A549 (cell line): ENCODE measurements around the gene GFAP. TPM values are rescaled to one million over a fixed set of nuclear protein-coding genes. Genes with fewer than 3 reads are reported as not detected.

Experiments used
- ATAC-seq, 2 experiments: fragments of 200-7000 bp in 1 of 2; fragments of >200 bp in 1 of 2; cut with Nextera tagmentation in 1 of 2; cut with Tn5 transposase in 1 of 2; 3 replicates each; pipeline versions ENCODE4 v1.8.0 to v1.9.1; 2018 to 2020; ENCODE audit warnings: mild to moderate bottlenecking in 1 of 2, moderate library complexity in 1 of 2
- CTCF ChIA-PET: fragments of 300-600 bp; sonication (Branson Sonifier 250); formaldehyde crosslinking; extraction: SDS; loops from one replicate; lab custom pipeline; 2021; ENCODE audit warnings: antibody characterized with exemption, inconsistent platforms; lab: Yijun Ruan, JAX
- POLR2A ChIA-PET: fragments of 350-600 bp; formaldehyde crosslinking; extraction: SDS; loops from one replicate; lab custom pipeline; 2021; ENCODE audit warnings: antibody characterized with exemption, inconsistent platforms; lab: Yijun Ruan, JAX
- DNase-seq, 2 experiments: peaks; one replicate each; pipeline versions ENCODE4 v3.0.0 to v3.0.0-alpha.2; 2011 to 2016; ENCODE audit warnings: low read depth in 1 of 2, low spot score in 1 of 2
- FAIRE-seq: peaks from 2 replicates; lab custom pipeline; 2011; peaks lifted over from hg19 to GRCh38; lab: Jason Lieb, UNC
- H3K27ac ChIP-seq, 2 experiments: fragments of >200 bp; sonication (Bioruptor Twin); formaldehyde crosslinking; 3 replicates each; pipeline ENCODE4 v1.5.1; 2016 to 2017
- H3K4me1 ChIP-seq: fragments of >200 bp; sonication (Bioruptor Twin); formaldehyde crosslinking; 3 replicates; pipeline ENCODE4 v1.6.1; 2016
- H3K4me2 ChIP-seq: fragments of >200 bp; sonication (Bioruptor Twin); formaldehyde crosslinking; 3 replicates; pipeline ENCODE4 v1.6.1; 2016
- H3K4me3 ChIP-seq: fragments of >200 bp; sonication (Bioruptor Twin); formaldehyde crosslinking; 3 replicates; pipeline ENCODE4 v1.5.1; 2016
- H3K9me3 ChIP-seq: fragments of >200 bp; sonication (Bioruptor Twin); formaldehyde crosslinking; 3 replicates; pipeline ENCODE4 v1.6.1; 2016
- ATOH8 ChIP-seq: fragments of 250-450 bp; sonication (Bioruptor Pico); IDR thresholded peaks from 2 replicates; pipeline ENCODE4 v1.5.0; 2020; ENCODE audit warnings: low read depth, mild to moderate bottlenecking, moderate library complexity
- CHD2 ChIP-seq: fragments of 150-350 bp; IDR thresholded peaks from 2 replicates; pipeline ENCODE4 v1.6.1; 2014; ENCODE audit warnings: low read length; ENCODE audit not compliant: partially characterized antibody
- EHF ChIP-seq: fragments of 250-450 bp; sonication (Bioruptor Pico); IDR thresholded peaks from 2 replicates; pipeline ENCODE4 v1.5.0; 2020; ENCODE audit warnings: mild to moderate bottlenecking
- EP300 ChIP-seq, 2 experiments: fragments of >200 bp; sonication (Bioruptor Twin); formaldehyde crosslinking; IDR thresholded peaks; 2 replicates in 1 of 2; 3 replicates in 1 of 2; pipeline ENCODE4 v1.6.1; 2016 to 2017
- FOSB ChIP-seq: fragments of 250-450 bp; sonication (Bioruptor Pico); IDR thresholded peaks from 2 replicates; pipeline ENCODE4 v1.5.0; 2020; ENCODE audit warnings: mild to moderate bottlenecking, moderate library complexity
- FOSL2 ChIP-seq, 2 experiments: fragments of 450-650 bp in 1 of 2; fragments of >200 bp in 1 of 2; sonication (Bioruptor Twin) in 1 of 2; formaldehyde crosslinking; IDR thresholded peaks; 2 replicates each; pipeline versions ENCODE4 v1.5.0 to v1.6.1; 2016 to 2020; ENCODE audit warnings: mild to moderate bottlenecking in 1 of 2, moderate library complexity in 1 of 2
- HEYL ChIP-seq: fragments of 250-450 bp; sonication (Bioruptor Pico); IDR thresholded peaks from 2 replicates; pipeline ENCODE4 v1.8.0; 2021; ENCODE audit warnings: mild to moderate bottlenecking, moderate library complexity
- HOXB13 ChIP-seq: fragments of 250-450 bp; sonication (Bioruptor Pico); IDR thresholded peaks from 2 replicates; pipeline ENCODE4 v1.5.0; 2020; ENCODE audit warnings: low read depth, mild to moderate bottlenecking, moderate library complexity
- HOXB5 ChIP-seq: fragments of 250-450 bp; sonication (Bioruptor Pico); IDR thresholded peaks from 2 replicates; pipeline ENCODE4 v1.5.0; 2020; ENCODE audit warnings: mild to moderate bottlenecking, moderate library complexity
- JUNB ChIP-seq: fragments of >200 bp; sonication (Bioruptor Twin); formaldehyde crosslinking; IDR thresholded peaks from 2 replicates; pipeline ENCODE4 v1.6.1; 2016
- MAFK ChIP-seq: fragments of 450-650 bp; IDR thresholded peaks from 2 replicates; pipeline ENCODE4 v1.6.1; 2014; ENCODE audit not compliant: partially characterized antibody
- NPAS2 ChIP-seq: fragments of 250-450 bp; sonication (Bioruptor Pico); IDR thresholded peaks from 2 replicates; pipeline ENCODE4 v1.8.0; 2022; ENCODE audit warnings: mild to moderate bottlenecking, moderate library complexity, borderline replicate concordance
- PHF8 ChIP-seq: fragments of 200-600 bp; sonication (generic); IDR thresholded peaks from 2 replicates; pipeline ENCODE4 v1.6.1; 2016; ENCODE audit warnings: low read depth, mild to moderate bottlenecking, antibody characterized with exemption, moderate library complexity, borderline replicate concordance
- POLR2AphosphoS2 ChIP-seq: conservative IDR thresholded peaks from 2 replicates; pipeline ENCODE4 v1.6.1; 2012; ENCODE audit warnings: low read length, improper control_type of control experiment, inconsistent platforms
- RAD21 ChIP-seq, 2 experiments: fragments of >200 bp in 1 of 2; sonication (Bioruptor Twin) in 1 of 2; formaldehyde crosslinking in 1 of 2; IDR thresholded peaks in 1 of 2; conservative IDR thresholded peaks in 1 of 2; 2 replicates in 1 of 2; 3 replicates in 1 of 2; pipeline ENCODE4 v1.6.1; 2012 to 2018; ENCODE audit warnings: inconsistent platforms in 1 of 2
- SMC3 ChIP-seq: fragments of >200 bp; sonication (Bioruptor Twin); formaldehyde crosslinking; IDR thresholded peaks from 3 replicates; pipeline ENCODE4 v1.6.1; 2018; ENCODE audit warnings: inconsistent platforms
- TP53 ChIP-seq: fragments of 250-450 bp; sonication (Bioruptor Pico); IDR thresholded peaks from 2 replicates; pipeline ENCODE4 v1.5.0; 2021; ENCODE audit warnings: mild to moderate bottlenecking, moderate library complexity
- ZC3H11A ChIP-seq: fragments of 450-650 bp; IDR thresholded peaks from 2 replicates; pipeline ENCODE4 v1.6.1; 2014; ENCODE audit warnings: antibody characterized with exemption, mild to moderate bottlenecking
- ZNF302 ChIP-seq: fragments of 250-450 bp; sonication (Bioruptor Pico); IDR thresholded peaks from 2 replicates; pipeline ENCODE4 v1.9.0; 2021; ENCODE audit warnings: inconsistent platforms, mild to moderate bottlenecking, moderate library complexity
- ZSCAN20 ChIP-seq: fragments of 250-450 bp; sonication (Bioruptor Pico); IDR thresholded peaks from 2 replicates; pipeline ENCODE4 v1.8.0; 2022; ENCODE audit warnings: mild to moderate bottlenecking, moderate library complexity
- WGBS: methylation state at CpG from one replicate; pipeline ENCODE4 v1.1.6; 2017; ENCODE audit errors: missing lambda C conversion rate; 5-methylcytosine and 5-hydroxymethylcytosine counted together
- polyA plus RNA-seq, 4 experiments: library from polyadenylated mRNA; depleted of rRNA in 3 of 4; stranded (reverse); fragments of >200 nt; fragmentation: RNase III in 1 of 4; extraction: RNeasy Plus Mini Kit Qiagen cat#74134 plus additional on column Dnase treatment in 1 of 4; gene quantifications; 2 replicates in 3 of 4; 3 replicates in 1 of 4; pipeline ENCODE4 v1.2.3, GENCODE V29; 2011 to 2017
- TF ChIP-seq, protein P1 (sequence below): IDR thresholded peaks from 2 replicates; pipeline ENCODE4 v1.6.1; 2012
- TF ChIP-seq, protein P2 (sequence below): fragments of >200 bp; sonication (Bioruptor Twin); formaldehyde crosslinking; IDR thresholded peaks from 3 replicates; pipeline ENCODE4 v1.6.1; 2016

The GFAP gene
- polyA plus RNA-seq, 2 of the 4 experiments (the other 2 are of a cell fraction): 1.5 to 1.8 TPM

GRCh38 chr17:44901411-44901921 lies 13.8 kb downstream of the GFAP start:
- FAIRE-seq: peak; percentile 85
- Histone ChIP-seq H3K9me3 (no peaks in the 10 kb centered on the region), H3K4me3 (no peak overlapping the region), H3K4me2 (peak overlapping the region; percentile 85), H3K4me1 (peaks cover 54% of the 10 kb centered on the region), H3K27ac (peak overlapping the region; percentile 8 to 87; a peak in 5 of 6 replicates)
- DNase-seq: peak in 1 of 2 experiments; percentile 62
- CTCF ChIA-PET: interaction anchor here (0.8 to 18.5 kb wide), 21 partner anchors 10 to 234 kb away, joined by 3 to 223 read pairs (median 5); partner anchors contain the start of genes ACBD4, GFAP and PLCD3
- TF ChIP-seq FOSL2 (IDR thresholded peaks at IDR 0.05) (no peak), FOSL2 (CRISPR knock-in tag; IDR thresholded peaks at IDR 0.05) (peak; percentile 54), ZSCAN20 (CRISPR knock-in tag) (no peak), CHD2 (no peak), HOXB13 (no peak), RAD21 (conservative IDR thresholded peaks at IDR 0.05 in 1 of 2, IDR thresholded peaks at IDR 0.05 in 1 of 2) (peak; percentile 22 to 35; a peak in 3 of 5 replicates), EP300 (IDR thresholded peaks at IDR 0.05) (no peak), NPAS2 (CRISPR knock-in tag) (no peak), SMC3 (peak; percentile 46; the same call in 1 of the 3 replicates), ATOH8 (CRISPR knock-in tag) (no peak), HEYL (CRISPR knock-in tag) (no peak), FOSB (CRISPR knock-in tag) (no peak), TP53 (CRISPR knock-in tag) (no peak), ZNF302 (CRISPR knock-in tag) (no peak)
- TF ChIP-seq, protein P1, sequence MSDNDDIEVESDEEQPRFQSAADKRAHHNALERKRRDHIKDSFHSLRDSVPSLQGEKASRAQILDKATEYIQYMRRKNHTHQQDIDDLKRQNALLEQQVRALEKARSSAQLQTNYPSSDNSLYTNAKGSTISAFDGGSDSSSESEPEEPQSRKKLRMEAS: no peak
- TF ChIP-seq, protein P2, sequence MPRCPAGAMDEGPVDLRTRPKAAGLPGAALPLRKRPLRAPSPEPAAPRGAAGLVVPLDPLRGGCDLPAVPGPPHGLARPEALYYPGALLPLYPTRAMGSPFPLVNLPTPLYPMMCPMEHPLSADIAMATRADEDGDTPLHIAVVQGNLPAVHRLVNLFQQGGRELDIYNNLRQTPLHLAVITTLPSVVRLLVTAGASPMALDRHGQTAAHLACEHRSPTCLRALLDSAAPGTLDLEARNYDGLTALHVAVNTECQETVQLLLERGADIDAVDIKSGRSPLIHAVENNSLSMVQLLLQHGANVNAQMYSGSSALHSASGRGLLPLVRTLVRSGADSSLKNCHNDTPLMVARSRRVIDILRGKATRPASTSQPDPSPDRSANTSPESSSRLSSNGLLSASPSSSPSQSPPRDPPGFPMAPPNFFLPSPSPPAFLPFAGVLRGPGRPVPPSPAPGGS: no peak
- peak in 1 of 2 experiments; percentile 15; a peak in 3 of 6 replicates for ATAC-seq
- WGBS: 47% methylated on average over 4 of the region's 4 CpGs
- POLR2A ChIA-PET: interaction anchor here (0.8 to 4.7 kb wide), 2 partner anchors 9 to 67 kb away, joined by 3 to 18 read pairs; partner anchors contain the start of gene C1QL1

DNA sequence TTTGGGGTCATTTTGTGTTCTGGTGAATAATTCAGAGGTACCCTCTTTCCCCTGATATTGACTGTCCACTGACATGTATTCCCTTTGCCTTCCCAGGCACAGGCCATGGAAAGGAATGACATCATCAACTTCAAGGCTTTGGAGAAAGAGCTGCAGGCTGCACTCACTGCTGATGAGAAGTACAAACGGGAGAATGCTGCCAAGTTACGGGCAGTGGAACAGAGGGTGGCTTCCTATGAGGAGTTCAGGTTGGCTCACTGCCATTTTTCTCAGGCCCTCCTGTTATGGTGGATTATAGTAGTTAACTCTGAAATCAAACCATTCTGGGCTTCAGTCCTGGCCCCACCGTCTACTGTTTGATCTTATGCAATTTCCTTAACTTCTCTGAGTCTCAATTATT lies 14.4 kb downstream of the GFAP start:
- peak; percentile 22 to 26; a peak in 2 of 6 replicates for ATAC-seq
- 24% methylated on average over 3 of the region's 3 CpGs for WGBS

More for the DNA sequence above, 14.4 kb downstream of the GFAP start:
- Histone ChIP-seq H3K27ac (peak overlapping the region; percentile 87 to 96; a peak in 5 of 6 replicates), H3K9me3 (no peaks in the 10 kb centered on the region), H3K4me1 (peaks cover 48% of the 10 kb centered on the region), H3K4me2 (peak overlapping the region; percentile 85), H3K4me3 (no peak overlapping the region)
- peak in 1 of 2 experiments; percentile 58 for DNase-seq
- CTCF ChIA-PET: interaction anchor here (1.0 to 18.5 kb wide), 14 partner anchors 15 to 235 kb away, joined by 3 to 223 read pairs (median 6); partner anchors contain the start of genes ACBD4 and GFAP
- POLR2A ChIA-PET: interaction anchor here (0.6 to 4.7 kb wide), 3 partner anchors 10 to 250 kb away, joined by 3 to 18 read pairs (median 5); no protein-coding TSS in a partner anchor
- TF ChIP-seq JUNB (no peak), ZC3H11A (no peak), HEYL (CRISPR knock-in tag) (no peak), RAD21 (conservative IDR thresholded peaks at IDR 0.05 in 1 of 2, IDR thresholded peaks at IDR 0.05 in 1 of 2) (no peak), HOXB5 (CRISPR knock-in tag) (no peak), EHF (CRISPR knock-in tag) (no peak), PHF8 (no peak), POLR2AphosphoS2 (no peak), FOSL2 (IDR thresholded peaks at IDR 0.05) (no peak), FOSL2 (CRISPR knock-in tag; IDR thresholded peaks at IDR 0.05) (no peak), MAFK (no peak)
- TF ChIP-seq, protein P1: no peak
- peak; percentile 78 for FAIRE-seq
